K562 (cell line): ENCODE measurements around the gene CERS2. TPM values are rescaled to one million over a fixed set of nuclear protein-coding genes. Genes with fewer than 3 reads are reported as not detected.
A peak's percentile ranks its signal among the peaks of the same experiment; 100 is the strongest.

ENCODE experiments used
- ARID1B ChIP-seq: fragments of 450-650 bp; IDR thresholded peaks from 2 replicates; pipeline ENCODE4 v1.6.1; 2016; ENCODE audit warnings: antibody characterized with exemption, mild to moderate bottlenecking, inconsistent platforms
- ARID4B ChIP-seq: sonication (generic); formaldehyde crosslinking; IDR thresholded peaks from 2 replicates; pipeline ENCODE4 v1.8.0; 2022; ENCODE audit warnings: mild to moderate bottlenecking, missing genetic modification reagents
- BRD4 ChIP-seq: fragments of 200-600 bp; sonication (generic); IDR thresholded peaks from 2 replicates; pipeline ENCODE4 v1.6.1; 2017; ENCODE audit warnings: inconsistent platforms
- CUX1 ChIP-seq: fragments of 200-800 bp; sonication (Bioruptor generic); IDR thresholded peaks from 2 replicates; pipeline ENCODE4 v1.6.1; 2016; ENCODE audit warnings: missing genetic modification characterization, missing compliant biosample characterization
- DLX4 ChIP-seq: fragments of 250-450 bp; sonication (Bioruptor Pico); IDR thresholded peaks from 2 replicates; pipeline ENCODE4 v1.6.1; 2021; ENCODE audit warnings: mild to moderate bottlenecking
- HMG20B ChIP-seq: fragments of 250-450 bp; sonication (Bioruptor Pico); IDR thresholded peaks from 2 replicates; pipeline ENCODE4 v1.5.0; 2021; ENCODE audit warnings: mild to moderate bottlenecking
- MLX ChIP-seq, 2 experiments: fragments of 450-650 bp in 1 of 2; sonication (generic) in 1 of 2; formaldehyde crosslinking; conservative IDR thresholded peaks; 2 replicates each; pipeline versions ENCODE4 v1.4.0 to v1.8.1; 2020 to 2022; ENCODE audit warnings: mild to moderate bottlenecking in 1 of 2, missing genetic modification reagents in 1 of 2
- PTBP1 ChIP-seq: fragments of 200-400 bp; formaldehyde crosslinking; IDR thresholded peaks from 2 replicates; pipeline ENCODE4 v1.6.1; 2017; ENCODE audit warnings: low read depth, low read length
- RCOR1 ChIP-seq, 2 experiments: IDR thresholded peaks; 2 replicates each; pipeline ENCODE4 v1.6.1; 2012; ENCODE audit warnings: low read depth in 2 of 2, low read length in 2 of 2, borderline replicate concordance in 1 of 2, improper control_type of control experiment in 1 of 2
- SAFB ChIP-seq: fragments of 200-400 bp; formaldehyde crosslinking; IDR thresholded peaks from 2 replicates; pipeline ENCODE4 v1.6.1; 2017; ENCODE audit warnings: low read depth, low read length, borderline replicate concordance
- SNIP1 ChIP-seq: fragments of 450-650 bp; IDR thresholded peaks from 2 replicates; pipeline ENCODE4 v1.7.1; 2017; ENCODE audit warnings: low read depth, mild to moderate bottlenecking
- TCF7 ChIP-seq: sonication (generic); IDR thresholded peaks from 2 replicates; pipeline ENCODE4 v1.6.1; 2016; ENCODE audit warnings: antibody characterized with exemption, borderline replicate concordance
- ZBTB12 ChIP-seq: fragments of 250-450 bp; sonication (Bioruptor Pico); IDR thresholded peaks from 2 replicates; pipeline ENCODE4 v1.4.0; 2020
- ZNF77 ChIP-seq: fragments of 250-450 bp; sonication (Bioruptor Pico); IDR thresholded peaks from 2 replicates; pipeline ENCODE4 v1.5.0; 2020
- ZNF79 ChIP-seq: fragments of 250-450 bp; sonication (Bioruptor Pico); IDR thresholded peaks from 2 replicates; pipeline ENCODE4 v1.4.0; 2020; ENCODE audit warnings: low read depth, mild to moderate bottlenecking, moderate library complexity
- polyA plus RNA-seq, 8 experiments: library from polyadenylated mRNA; depleted of rRNA in 4 of 8; stranded (reverse) in 5 of 8; unstranded in 3 of 8; fragments of >200 nt; fragmentation: Nextera tagmentation in 2 of 8; fragmentation: Illumina TruSeq in 1 of 8; extraction: Ambion mirVana in 2 of 8; extraction: Trizol in 1 of 8; gene quantifications; 2 replicates each; pipeline versions ENCODE4 v1.2.1 to v1.2.3, GENCODE V29; 2011 to 2014; ENCODE audit warnings: inconsistent platforms in 1 of 8, missing spikeins in 1 of 8
- total RNA-seq, 7 experiments: library from RNA; depleted of rRNA in 6 of 7; stranded (reverse); fragments of >200 nt in 6 of 7; fragmentation: Illumina TruSeq in 2 of 7; extraction: Trizol in 2 of 7; gene quantifications; 2 replicates each; pipeline versions ENCODE4 v1.2.1 to v1.2.3, GENCODE V29; 2011 to 2021; ENCODE audit warnings: low replicate concordance in 1 of 7

CERS2 gene
- total and polyA plus RNA-seq, 9 of the 15 experiments (the other 6 are each of a cell fraction or from before 2014, with no cell fraction given): 23.4 to 295 (median 132) TPM

GRCh38 chr1:150976879-150977694 is 2.5 kb upstream of the CERS2 start (continued):
- TF ChIP-seq ARID1B (peak; percentile 98), ZNF79 (CRISPR knock-in tag) (no peak), ARID4B (peak; percentile 33; the same call in 1 of the 2 replicates), DLX4 (CRISPR knock-in tag) (no peak), RCOR1 (IDR thresholded peaks at IDR 0.05; ENCODE audit: borderline replicate concordance in 1 of 2, low read depth in 2 of 2, low read length in 2 of 2) (peak; percentile 65 to 95; a peak in 3 of 4 replicates), MLX (CRISPR knock-in tag; conservative IDR thresholded peaks at IDR 0.05) (no peak), BRD4 (no peak), SNIP1 (0 out of 2 replicates have a peak, but pooled peaks have one; percentile 7), HMG20B (CRISPR knock-in tag) (no peak), ZBTB12 (no peak), SAFB (no peak), ZNF77 (CRISPR knock-in tag) (no peak), CUX1 (CRISPR knock-in tag) (no peak), PTBP1 (no peak), TCF7 (no peak)
